BE2C (cell line): ENCODE data around the gene ASIC2.

ENCODE experiments used
- DNase-seq: peaks from one replicate; pipeline ENCODE4 v3.0.0-alpha.2; 2020
- H3K27me3 ChIP-seq: fragments of 250-450 bp; sonication (Bioruptor Pico); 2 replicates; pipeline ENCODE4 v1.5.1; 2020; ENCODE audit warnings: mild to moderate bottlenecking
- H3K36me3 ChIP-seq: fragments of 250-450 bp; sonication (Bioruptor Pico); 2 replicates; pipeline ENCODE4 v1.5.1; 2020; ENCODE audit warnings: mild to moderate bottlenecking
- H3K4me1 ChIP-seq: fragments of 250-450 bp; sonication (Bioruptor Pico); 2 replicates; pipeline ENCODE4 v1.5.1; 2020
- H3K4me3 ChIP-seq: 2 replicates; pipeline ENCODE4 v1.5.1; 2011; ENCODE audit warnings: low read depth, low read length
- H3K9me3 ChIP-seq: fragments of 250-450 bp; sonication (Bioruptor Pico); 2 replicates; pipeline ENCODE4 v1.5.1; 2020
- TF ChIP-seq, protein P1 (sequence below): IDR thresholded peaks from 2 replicates; pipeline ENCODE4 v1.5.1; 2012; ENCODE audit warnings: mild to moderate bottlenecking, low read depth, low read length

The ASIC2 gene

DNA sequence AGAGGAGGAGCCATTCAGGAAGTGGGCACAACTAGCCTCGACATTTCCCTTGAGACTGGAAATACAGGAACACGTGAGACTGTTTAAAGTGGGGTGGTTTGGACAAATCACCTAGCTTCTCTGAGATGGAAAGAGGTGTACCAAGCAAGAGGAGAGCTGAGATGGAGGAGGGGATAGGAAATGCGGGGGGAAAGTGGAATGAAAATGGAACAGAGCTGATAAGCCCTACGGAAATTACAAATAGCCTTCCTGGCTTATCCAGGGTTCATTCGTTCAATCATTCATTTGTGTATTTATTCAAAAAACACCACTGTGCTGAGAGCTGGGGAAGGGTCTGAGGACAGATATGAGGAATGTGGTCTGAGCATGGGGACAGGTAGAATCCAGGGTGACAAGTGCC lies 64.1 kb downstream of the ASIC2 start:
- H3K27me3 ChIP-seq, result no peaks in the 10 kb centered on the region
- TF ChIP-seq, protein P1, sequence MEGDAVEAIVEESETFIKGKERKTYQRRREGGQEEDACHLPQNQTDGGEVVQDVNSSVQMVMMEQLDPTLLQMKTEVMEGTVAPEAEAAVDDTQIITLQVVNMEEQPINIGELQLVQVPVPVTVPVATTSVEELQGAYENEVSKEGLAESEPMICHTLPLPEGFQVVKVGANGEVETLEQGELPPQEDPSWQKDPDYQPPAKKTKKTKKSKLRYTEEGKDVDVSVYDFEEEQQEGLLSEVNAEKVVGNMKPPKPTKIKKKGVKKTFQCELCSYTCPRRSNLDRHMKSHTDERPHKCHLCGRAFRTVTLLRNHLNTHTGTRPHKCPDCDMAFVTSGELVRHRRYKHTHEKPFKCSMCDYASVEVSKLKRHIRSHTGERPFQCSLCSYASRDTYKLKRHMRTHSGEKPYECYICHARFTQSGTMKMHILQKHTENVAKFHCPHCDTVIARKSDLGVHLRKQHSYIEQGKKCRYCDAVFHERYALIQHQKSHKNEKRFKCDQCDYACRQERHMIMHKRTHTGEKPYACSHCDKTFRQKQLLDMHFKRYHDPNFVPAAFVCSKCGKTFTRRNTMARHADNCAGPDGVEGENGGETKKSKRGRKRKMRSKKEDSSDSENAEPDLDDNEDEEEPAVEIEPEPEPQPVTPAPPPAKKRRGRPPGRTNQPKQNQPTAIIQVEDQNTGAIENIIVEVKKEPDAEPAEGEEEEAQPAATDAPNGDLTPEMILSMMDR, result no peak
- H3K4me1 ChIP-seq, result no peaks in the 10 kb centered on the region
- no peaks in the 10 kb centered on the region for H3K36me3 ChIP-seq
- H3K9me3 ChIP-seq, result no peaks in the 10 kb centered on the region
- DNase-seq, result no peak
- no peak overlapping the region for H3K4me3 ChIP-seq

DNA sequence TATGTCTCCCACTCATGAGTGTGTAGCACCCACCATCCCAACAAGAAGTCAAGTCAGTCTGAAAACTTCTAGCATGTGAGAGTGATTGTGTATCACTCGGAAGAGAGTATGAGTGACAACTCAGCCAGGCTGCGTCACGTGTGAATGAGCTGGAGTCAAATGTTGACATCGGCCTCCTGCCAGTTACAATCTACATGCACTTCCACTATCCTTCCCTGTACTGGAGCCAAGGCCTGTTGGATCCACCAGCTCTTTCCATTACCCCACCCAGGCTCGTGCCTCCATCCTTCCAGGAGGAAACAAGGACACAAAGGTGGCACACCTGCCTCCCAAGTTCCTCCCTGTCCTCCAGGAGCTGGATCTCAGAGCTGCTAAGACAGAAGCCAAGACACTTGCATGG lies 64.5 kb downstream of the ASIC2 start:
- no peaks in the 10 kb centered on the region for H3K36me3 ChIP-seq
- no peaks in the 10 kb centered on the region for H3K9me3 ChIP-seq
- TF ChIP-seq, protein P1, result no peak
- no peaks in the 10 kb centered on the region for H3K27me3 ChIP-seq
- no peak for DNase-seq
- no peak overlapping the region for H3K4me3 ChIP-seq
- no peaks in the 10 kb centered on the region for H3K4me1 ChIP-seq

DNA sequence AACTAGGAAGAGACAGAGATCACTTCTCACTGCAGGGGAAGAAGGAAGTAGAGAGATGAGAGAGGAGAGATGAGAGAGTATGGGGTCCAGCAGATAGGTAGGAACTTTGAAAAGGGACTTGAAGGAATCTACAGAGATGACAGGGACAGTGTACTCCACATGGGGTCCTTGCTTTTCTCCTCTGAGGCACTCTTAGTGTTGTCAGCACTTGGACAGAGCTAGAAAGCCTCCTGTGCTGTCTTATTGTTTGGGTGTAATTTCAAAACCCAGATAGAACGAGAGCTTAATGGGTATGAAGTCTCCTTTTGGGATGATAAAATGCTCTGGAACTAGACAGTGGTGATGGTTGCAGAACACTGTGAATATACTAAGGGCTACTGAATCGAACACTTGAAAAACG lies 65.2 kb downstream of the ASIC2 start:
- Histone ChIP-seq H3K36me3 (no peaks in the 10 kb centered on the region), H3K4me1 (no peaks in the 10 kb centered on the region), H3K4me3 (no peak overlapping the region), H3K27me3 (no peaks in the 10 kb centered on the region), H3K9me3 (no peaks in the 10 kb centered on the region)
- no peak for DNase-seq
- TF ChIP-seq, protein P1, result no peak

DNA sequence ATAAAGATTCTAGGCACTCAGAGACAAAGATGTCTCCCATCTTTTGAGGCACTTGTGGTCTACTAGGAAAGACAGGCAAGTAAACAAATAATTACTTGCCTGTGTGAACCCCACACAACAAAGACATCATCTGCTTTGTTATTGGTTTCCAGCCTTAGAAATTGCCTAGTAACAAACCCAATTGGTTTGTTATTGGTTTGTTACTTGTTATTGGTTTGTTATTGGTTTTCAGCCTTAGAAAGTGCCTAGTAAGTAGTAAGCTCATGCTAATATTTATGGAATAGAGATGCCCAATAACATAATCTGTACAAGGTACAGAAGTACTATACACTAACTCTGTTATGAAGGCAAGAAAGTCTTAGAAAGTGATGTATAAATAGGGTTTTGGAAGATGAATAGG lies 67.1 kb downstream of the ASIC2 start:
- TF ChIP-seq, protein P1, result no peak

DNA sequence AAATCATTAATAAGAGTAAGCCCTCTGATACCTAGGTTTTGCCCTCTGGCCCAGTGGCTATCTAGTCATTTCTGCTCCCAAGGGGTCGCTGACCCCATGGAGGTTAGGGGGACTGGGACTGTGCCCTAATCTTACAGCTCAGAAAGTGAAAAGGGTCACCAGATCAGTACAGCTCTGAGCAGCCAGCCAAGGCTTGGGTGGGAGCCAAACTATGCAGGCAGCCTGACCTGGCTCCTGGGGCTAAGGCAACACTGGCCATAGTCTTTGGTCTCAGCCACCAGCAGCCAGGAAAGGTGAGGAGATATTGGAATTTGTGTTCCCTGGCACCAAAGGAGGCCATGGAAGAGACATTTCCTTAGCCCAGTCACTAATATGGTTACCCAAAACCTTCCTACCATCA lies 67.6 kb downstream of the ASIC2 start:
- Histone ChIP-seq H3K9me3 (no peaks in the 10 kb centered on the region), H3K36me3 (no peaks in the 10 kb centered on the region), H3K4me1 (no peaks in the 10 kb centered on the region), H3K27me3 (no peaks in the 10 kb centered on the region), H3K4me3 (no peak overlapping the region)
- TF ChIP-seq, protein P1, result no peak
- DNase-seq, result no peak

More for the DNA sequence above, 67.1 kb downstream of the ASIC2 start:
- Histone ChIP-seq H3K36me3 (no peaks in the 10 kb centered on the region), H3K27me3 (no peaks in the 10 kb centered on the region), H3K4me1 (no peaks in the 10 kb centered on the region), H3K4me3 (no peak overlapping the region), H3K9me3 (no peaks in the 10 kb centered on the region)
- no peak for DNase-seq

DNA sequence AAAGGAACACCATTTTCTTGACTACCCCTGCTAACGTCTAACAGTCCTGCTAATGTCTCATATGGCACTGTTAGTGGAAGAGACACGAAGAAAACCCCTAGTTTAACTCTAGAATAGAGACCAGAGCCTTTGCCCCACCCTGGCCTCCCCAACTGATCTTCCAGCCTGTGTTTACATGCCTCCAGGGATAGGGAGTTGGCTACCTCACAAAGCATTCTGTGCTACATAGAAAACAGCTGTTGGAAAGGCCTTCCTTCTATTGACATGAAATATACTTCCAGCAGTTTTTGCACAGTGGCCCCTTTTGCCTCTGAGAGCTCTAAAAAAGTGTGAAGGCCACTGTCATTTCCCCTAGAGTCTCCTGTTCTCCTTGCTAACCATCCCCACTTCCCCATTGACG lies 73.1 kb downstream of the ASIC2 start:
- TF ChIP-seq, protein P1, result no peak
- no peak for DNase-seq
- no peaks in the 10 kb centered on the region for H3K4me1 ChIP-seq
- H3K27me3 ChIP-seq, result peaks cover 14% of the 10 kb centered on the region
- H3K4me3 ChIP-seq, result no peak overlapping the region
- no peaks in the 10 kb centered on the region for H3K9me3 ChIP-seq
- H3K36me3 ChIP-seq, result no peaks in the 10 kb centered on the region
